Activated CD4-positive, alpha-beta T cell treated with anti-CD3 and anti-CD28 coated beads, Interleukin-2, Interleukin-4, amounts not matched to agents 100 ng/mL and 50 ng/mL, durations not matched to agents 16 hours and 8 hours (primary cell): ENCODE results near the gene IL20RA.
"Not testable (repeated sequence)": the region's sequence is repeated elsewhere in the genome, so short reads cannot be mapped to it uniquely, and the experiment has no call there.

Experiments
- DNase-seq: peaks from one replicate; pipeline ENCODE4 v3.0.0-alpha.2; 2020; ENCODE audit warnings: low spot score

IL20RA gene

DNA sequence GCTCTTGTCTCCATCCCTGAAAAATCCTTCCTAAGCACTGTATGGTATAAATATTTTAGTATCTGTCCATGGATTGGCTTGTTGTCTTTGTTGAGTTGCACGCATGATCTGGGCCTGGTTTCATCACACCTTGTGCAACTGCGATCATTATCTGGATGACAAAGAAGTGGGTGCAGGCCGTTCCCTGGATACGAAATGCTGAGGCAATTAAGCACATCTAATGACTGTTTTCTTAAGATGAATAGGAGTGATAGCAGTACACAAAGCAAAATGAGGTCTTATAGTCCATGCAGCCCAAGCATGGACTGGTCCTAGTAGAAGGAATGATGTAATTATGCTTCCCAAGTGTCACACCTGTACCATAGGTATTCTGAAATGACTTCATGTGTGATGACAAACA lies 74.8 kb downstream of the IL20RA start:
- no peak for DNase-seq

DNA sequence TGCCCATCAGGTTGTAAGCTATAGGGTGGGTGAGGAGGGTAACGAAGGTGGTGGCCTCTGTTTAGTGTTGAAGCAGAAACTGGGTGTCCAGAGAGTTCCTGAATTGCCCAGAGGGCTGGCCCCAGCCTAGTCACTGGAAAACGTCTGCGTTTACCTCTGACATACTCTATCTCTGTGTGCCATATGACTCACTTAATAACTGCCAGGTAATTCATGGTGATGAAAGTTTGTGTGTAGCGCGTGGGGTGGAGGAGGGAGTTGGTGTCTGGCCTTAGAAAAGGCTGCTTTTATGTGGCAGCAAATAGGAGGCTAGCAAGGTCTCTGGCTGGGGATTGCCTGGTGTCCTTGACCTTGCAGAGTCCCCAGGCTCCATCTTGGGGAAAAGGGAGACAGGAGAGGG lies 75.3 kb downstream of the IL20RA start:
- DNase-seq, result no peak

DNA sequence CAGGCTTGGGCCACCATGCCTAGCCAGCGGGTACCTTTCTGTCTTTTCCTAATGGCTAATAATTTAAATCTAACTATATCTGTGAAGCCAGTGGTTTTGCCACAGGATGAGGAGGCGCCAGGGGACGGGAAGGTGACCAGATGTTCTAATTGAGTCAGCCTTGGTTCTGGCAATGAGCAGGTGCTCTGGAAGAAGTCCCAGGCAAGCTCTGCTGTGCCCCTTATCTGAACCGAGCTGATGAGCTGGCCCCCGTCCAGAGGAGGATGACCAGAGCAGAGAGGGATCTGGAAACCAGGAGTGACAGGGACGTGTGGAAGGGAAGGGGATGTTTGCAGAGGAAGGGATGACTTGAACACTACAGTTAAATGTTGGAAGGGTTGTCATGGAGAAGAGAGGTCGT lies 75.9 kb downstream of the IL20RA start:
- no peak for DNase-seq

DNA sequence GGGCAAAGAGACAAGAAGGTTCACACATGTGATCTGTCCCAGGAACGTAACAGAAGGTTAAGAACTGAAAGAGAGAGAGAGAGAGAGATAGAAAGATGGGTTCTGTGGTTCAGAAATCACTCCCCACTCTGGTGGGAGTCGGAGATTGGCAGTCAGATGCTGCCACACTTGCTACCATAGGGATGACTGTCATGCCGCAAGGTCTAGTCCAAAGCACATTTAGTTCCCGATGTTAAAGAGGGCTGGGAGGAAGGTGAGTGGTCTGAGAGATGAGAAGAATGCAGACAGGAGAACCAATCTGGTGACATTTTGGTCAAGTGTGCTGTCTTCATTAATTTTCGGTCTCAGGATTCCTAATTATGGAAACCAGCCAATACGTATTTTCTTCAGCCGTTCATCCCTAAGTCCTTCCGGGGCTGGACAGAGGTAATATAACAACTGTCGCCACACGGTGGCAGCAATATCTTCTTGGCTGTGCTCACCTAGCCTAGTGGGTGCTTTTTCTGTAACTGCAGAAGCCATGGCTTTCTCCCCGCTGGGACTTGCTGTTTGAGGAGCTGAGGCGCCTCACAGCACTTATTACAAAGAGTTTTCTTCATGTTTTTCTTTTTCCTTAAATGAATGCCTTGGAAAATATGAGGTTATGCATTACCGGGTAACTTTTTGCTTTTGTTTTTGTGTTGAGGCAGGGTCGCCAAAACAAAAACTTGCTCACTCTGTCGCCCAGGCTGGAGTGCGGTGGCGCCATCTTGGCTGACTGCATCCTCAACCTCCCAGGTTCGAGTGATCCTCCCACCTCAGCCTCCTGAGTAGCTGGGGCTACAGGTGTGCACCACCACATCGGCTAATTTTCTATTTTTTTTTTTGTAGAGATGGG lies 76.7 kb downstream of the IL20RA start:
- peak; percentile 69 for DNase-seq

DNA sequence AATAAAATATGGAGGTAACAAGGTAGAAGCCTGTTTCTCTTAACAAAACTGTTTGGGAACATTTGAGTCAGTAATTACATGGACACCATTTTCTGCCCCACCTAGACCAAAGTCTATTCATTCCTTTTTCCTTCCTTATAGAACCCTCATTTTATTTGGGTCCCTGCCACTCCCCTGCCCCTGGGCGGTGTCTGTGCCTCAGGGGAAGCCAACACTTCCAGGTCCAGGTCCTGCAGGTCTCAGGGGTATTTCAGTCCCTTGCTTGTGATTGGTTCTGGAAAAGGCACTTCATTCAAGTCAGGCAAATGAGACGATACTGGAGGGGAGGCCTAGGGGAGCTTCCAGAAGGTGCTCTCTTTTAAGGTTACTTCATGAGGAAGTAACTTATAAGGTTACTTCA lies 80.4 kb downstream of the IL20RA start:
- no peak for DNase-seq

DNA sequence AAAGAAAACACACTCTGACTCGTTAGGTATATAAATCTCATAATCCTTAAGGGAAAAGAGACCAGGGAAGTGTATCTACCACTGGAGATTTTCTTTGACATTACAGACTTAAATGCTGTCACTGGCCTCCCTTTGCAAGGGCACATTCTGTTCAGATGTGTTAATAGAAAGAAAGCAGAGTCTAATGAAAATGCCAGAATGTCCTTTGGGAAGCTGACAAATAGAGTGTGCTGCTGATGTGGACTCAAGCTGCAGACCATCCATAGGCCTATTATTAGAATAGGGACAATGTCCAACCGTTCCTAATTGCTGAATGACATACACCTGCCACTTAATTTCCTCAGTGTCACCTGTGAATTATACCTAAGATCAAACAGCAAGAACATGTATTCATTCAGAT lies 81.5 kb downstream of the IL20RA start:
- no peak for DNase-seq

DNA sequence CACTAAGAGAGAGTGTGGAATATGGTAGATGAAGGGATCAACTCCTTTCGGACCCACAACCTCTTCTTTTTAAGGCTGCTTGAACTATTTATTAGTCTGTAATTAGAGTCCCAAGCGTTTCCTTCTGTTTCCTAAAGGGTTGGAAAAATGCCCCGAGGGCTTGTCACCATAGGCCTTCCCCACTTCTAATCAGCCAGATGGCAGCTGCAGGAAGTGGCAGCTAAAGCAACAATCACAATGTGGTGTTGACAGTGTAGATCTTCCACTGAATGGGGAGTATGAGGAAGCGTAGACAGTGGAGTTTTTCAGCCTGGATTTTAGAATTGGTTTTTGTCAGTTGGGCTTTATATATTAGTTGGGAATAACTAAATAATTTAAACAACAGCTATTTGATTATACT lies 82.1 kb downstream of the IL20RA start:
- no peak for DNase-seq

DNA sequence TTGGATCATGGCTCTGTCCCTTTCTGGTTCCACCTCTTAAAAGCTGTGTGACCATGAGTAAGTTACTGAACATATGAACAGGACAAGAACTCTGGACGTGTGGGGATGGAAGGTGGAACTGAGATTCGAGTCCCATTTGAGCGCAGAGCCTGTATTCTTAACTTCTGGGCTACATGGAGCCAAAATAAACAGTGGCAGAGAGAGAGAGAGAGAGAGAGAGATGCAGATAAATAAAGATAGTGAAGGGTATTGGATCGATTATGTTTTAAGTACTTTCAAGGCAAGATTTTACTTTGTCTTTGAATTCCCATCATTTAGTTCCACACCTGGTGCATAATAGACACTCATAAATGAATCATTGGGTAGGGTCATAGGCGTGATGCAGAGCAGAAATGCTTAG lies 82.9 kb downstream of the IL20RA start:
- DNase-seq, result no peak

DNA sequence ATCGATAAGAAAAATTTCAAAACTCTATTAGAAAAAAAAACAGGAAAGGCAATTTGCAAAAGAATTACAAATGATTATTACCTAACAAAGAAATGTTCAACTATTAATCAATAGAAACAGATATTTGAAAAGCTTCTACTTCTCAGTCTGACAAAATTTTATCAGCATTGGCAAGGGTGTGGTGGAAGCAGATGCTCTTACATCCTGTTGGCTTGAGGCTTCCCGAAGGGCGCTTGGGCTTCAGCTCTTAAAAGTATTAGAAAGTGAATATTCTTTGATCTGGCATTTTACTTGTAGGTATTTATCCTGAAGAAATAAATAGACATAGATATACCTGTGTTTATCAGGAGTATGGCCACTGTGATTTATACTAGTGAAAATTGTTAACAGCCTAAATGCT lies 84.0 kb downstream of the IL20RA start:
- no peak for DNase-seq

DNA sequence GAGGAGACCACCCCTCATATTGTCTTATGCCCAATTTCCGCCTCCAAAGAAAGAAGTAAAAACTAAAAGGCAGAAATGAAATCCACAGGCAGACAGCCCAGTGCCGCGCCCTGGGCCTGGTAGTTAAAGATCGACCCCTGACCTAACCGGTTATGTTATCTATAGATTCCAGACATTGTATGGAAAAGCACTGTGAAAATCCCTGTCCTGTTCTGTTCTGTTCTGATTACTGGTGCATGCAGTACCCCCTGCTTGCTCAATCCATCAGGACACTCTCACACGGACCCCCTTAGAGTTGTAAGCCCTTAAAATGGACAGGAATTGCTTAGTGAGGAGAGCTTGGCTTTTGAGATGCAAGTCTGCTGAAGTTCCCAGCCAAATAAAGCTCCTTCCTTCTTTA lies 84.8 kb downstream of the IL20RA start:
- not testable (repeated sequence) for DNase-seq

DNA sequence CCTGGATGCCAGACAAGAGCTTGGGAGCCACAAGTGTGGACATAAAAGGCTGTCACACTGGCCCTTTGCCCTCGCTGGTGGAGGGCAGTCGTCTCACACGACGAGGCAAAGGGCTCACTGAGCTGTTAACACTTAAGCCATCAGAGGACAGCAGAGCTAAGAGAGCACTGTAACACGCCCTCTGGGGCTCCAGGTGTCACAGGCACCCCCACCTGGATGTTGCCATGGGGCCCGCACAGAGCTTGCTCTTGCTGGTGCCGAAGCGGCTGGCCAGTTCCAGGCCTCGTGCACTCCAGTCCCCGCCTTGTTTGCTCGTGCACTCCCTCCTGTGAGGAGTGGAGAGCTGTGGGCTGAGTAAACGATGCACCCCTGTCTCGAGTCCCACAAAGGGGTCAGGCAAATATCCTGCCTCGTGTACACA lies 85.3 kb downstream of the IL20RA start:
- no peak for DNase-seq

DNA sequence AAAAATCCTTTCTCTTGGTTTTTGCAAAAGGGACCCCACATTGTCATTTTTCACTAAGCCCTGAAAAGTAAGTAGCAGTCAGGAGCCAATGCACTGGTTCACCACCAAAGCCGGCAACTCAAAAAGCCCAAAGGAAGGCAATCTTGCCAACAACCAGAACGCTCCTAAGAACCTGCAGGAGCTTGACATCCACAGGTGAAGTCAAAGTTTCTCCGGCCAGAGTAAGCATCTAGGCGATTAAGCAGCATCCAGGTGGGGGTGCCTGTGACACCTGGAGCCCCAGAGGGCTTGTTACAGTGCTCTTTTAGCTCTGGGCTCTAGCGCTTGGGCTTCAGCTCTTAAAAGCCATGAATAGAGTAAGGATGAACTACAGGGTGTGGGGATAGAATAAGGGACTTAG lies 86.6 kb downstream of the IL20RA start:
- DNase-seq, result no peak

DNA sequence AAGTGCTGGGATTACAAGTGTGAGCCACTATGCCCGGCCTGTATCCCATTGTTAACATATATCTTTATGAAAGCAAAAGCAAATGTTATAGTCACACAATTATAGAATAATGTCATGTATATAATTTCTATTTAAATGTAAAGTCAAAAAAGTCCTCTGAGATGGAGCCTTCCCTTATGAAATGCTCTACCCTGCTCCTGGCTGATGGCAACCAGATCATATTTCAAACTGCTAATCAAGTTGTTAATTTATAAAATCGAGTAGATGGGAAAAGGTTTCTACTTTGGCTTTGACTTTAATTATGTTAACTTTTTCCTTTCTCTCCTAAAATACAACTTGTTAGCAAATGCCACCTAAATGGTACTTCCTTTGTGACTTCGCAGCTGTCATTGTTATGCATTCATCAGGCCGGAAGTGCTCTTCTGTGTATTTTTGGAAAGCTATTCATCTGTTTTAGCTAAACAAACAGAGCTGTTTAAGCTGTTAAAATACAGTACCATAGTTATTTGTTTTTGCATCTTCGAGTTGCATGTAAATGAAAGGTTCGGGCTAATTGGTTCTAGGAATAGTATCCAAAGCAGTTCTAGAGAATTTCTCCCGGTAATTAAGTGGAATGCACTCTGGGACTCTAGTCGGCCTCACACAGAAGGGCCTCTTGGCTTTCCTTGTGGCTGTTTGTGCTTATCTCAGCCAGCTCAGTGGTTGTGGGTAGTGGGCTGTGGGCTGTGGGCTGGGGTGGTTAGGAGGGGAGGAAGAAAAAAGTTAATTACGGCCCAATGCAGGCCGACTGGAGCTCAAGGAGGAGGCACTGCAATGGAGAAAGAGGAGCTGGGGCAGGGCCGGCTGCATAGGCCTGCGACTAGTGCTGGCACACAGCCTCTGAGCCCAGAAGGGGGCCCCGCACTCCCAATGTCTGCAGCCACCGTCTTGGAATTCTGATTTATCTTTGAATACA lies 87.9 kb downstream of the IL20RA start:
- DNase-seq, result no peak

DNA sequence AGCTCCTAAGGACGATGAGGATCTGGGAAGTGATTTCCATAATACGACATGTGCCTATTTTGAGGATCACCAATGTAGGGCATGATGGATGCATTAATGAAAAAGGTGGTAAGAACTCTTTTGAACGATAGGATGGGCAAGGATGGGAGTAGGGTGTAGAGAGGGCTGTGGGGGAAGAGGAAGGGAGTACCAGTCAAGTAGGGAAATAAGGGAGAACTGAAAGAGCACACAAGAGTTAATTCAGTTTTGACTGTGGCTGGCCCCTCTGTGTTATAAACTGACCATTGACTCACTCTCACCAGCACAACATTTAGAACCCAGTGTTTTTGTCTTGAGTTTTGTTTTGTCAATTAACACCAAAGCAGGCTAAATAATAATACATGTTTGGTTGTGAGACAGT lies 89.6 kb downstream of the IL20RA start:
- DNase-seq, result no peak

DNA sequence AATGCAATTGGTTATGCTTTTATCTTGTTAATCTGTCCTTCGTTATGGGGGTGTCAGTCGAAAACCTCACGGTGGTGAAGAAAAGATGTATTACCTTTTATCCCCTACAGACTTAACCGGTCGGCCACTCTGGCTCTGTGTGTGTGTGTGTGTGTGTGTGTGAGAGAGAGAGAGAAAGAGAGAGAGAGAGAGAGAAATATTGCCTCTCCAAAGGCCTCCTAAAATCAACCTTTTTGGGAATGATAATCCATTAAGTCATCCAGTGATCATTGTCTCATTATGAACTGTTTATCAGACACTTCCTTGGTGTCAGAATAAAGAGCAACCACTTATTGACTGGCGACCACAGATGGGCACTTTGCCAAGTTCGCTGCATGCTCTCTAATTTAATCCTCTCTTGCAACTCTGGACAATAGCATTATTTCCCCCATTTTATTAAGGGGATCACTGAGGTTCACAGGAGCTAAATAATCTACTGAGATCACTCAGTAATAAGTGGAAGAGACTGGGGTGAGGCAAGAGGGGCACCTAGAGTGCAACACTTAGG lies 92.0 kb downstream of the IL20RA start:
- DNase-seq, result no peak

DNA sequence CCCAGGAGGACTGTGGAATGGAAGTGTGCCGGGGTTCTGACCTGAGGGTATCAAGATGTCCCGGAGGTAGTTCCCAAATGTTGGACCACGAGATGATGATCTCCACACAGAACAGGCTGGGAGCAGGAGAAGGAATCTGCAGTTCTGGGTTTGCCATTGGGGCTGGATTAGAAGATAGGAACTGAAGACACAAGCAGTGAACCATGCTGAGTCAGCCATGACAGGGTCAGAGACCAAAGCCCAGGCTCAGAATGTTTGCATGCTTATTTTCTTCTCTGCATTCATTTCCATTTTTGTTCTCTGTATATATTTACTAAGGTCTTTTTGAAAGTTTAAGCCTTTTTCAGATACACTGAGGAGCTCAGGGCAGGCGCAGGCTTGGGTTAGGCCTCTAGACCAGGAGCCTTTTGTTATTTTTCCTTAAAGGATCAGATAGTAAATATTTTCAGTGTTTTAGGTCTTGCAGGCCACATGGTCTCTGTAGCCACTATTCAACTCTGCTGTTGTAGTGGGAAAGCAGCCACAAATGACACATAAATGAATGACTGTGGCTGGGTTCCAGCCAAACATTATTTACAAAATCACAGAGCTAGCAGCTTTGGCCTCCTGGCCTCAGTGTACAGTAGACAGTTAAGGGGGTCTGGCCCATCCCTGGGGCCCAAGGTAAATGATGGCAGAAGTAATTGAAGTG lies 94.2 kb downstream of the IL20RA start:
- DNase-seq, result no peak
